Stimulated activated CD8-positive, alpha-beta memory T cell treated with anti-CD3 and anti-CD28 coated beads, Interleukin-15, amount 100 ng/mL, for 48 hours (primary cell): ENCODE data around the gene KISS1R.

ENCODE experiments used
- DNase-seq, 2 donors: peaks; one replicate each; pipeline ENCODE4 v3.0.0-alpha.2; 2020; ENCODE audit warnings: low read depth in 2 of 2

Gene KISS1R

GRCh38 chr19:938233-938923 lies 21.2 kb downstream of the KISS1R start:
- no peak for DNase-seq

- DNase-seq: no peak
Observed at GRCh38 chr19:939439-939838, 22.3 kb downstream of the KISS1R start.

- DNase-seq: no peak
Observed at GRCh38 chr19:939922-940321, 22.8 kb downstream of the KISS1R start.

GRCh38 chr19:940591-941291 lies 23.6 kb downstream of the KISS1R start:
- peak in 1 of 2 donors; percentile 39 for DNase-seq

- DNase-seq: no peak
Observed at GRCh38 chr19:941292-942132, 24.4 kb downstream of the KISS1R start.

GRCh38 chr19:942133-942645 lies 25.1 kb downstream of the KISS1R start:
- no peak for DNase-seq

GRCh38 chr19:943551-944170 lies 26.5 kb downstream of the KISS1R start:
- no peak for DNase-seq

- DNase-seq: no peak
Observed at GRCh38 chr19:944171-944567, 27.0 kb downstream of the KISS1R start.

GRCh38 chr19:944663-945241 lies 27.6 kb downstream of the KISS1R start:
- no peak for DNase-seq

- DNase-seq: no peak
Observed at GRCh38 chr19:945401-946252, 28.5 kb downstream of the KISS1R start.

- DNase-seq: no peak
Observed at GRCh38 chr19:947090-947706, 30.1 kb downstream of the KISS1R start.

GRCh38 chr19:947707-948539 lies 30.8 kb downstream of the KISS1R start:
- DNase-seq: no peak

GRCh38 chr19:948842-949496 lies 31.8 kb downstream of the KISS1R start:
- no peak for DNase-seq

GRCh38 chr19:950352-951066 lies 33.4 kb downstream of the KISS1R start:
- DNase-seq: no peak

GRCh38 chr19:952049-952679 lies 35.0 kb downstream of the KISS1R start:
- no peak for DNase-seq

GRCh38 chr19:952680-953444 lies 35.7 kb downstream of the KISS1R start:
- no peak for DNase-seq
